Astrocyte (in vitro differentiated cells and primary cell): ENCODE results near the gene GRIK5. TPM values are rescaled to one million over a fixed set of nuclear protein-coding genes. Genes with fewer than 3 reads are reported as not detected.
A peak's percentile ranks its signal among the peaks of the same experiment; 100 is the strongest.

ENCODE experiments used
- DNase-seq: peaks from one replicate; pipeline ENCODE4 v3.0.0-alpha.2; 2010; ENCODE audit warnings: low read depth
- FAIRE-seq: peaks from 2 replicates; lab custom pipeline; 2011; peaks lifted over from hg19 to GRCh38; lab: Jason Lieb, UNC
- H2AFZ ChIP-seq: 2 replicates; pipeline ENCODE4 v1.6.0; 2012; ENCODE audit warnings: low read depth, low read length, inconsistent platforms
- H3K27ac ChIP-seq: 2 replicates; pipeline ENCODE4 v1.5.1; 2011; ENCODE audit warnings: low read depth, low read length, inconsistent platforms
- H3K27me3 ChIP-seq: 2 replicates; pipeline ENCODE4 v1.6.0; 2011; ENCODE audit warnings: low read length, inconsistent platforms; ENCODE audit not compliant: insufficient read depth
- H3K36me3 ChIP-seq: 2 replicates; pipeline ENCODE4 v1.5.1; 2011; ENCODE audit warnings: low read length, inconsistent platforms; ENCODE audit not compliant: insufficient read depth
- H3K4me1 ChIP-seq: 2 replicates; pipeline ENCODE4 v1.5.1; 2011; ENCODE audit warnings: low read length, inconsistent platforms; ENCODE audit not compliant: insufficient read depth
- H3K4me2 ChIP-seq: 2 replicates; pipeline ENCODE4 v1.6.0; 2012; ENCODE audit warnings: low read length, inconsistent platforms
- H3K4me3 ChIP-seq: 2 replicates; pipeline ENCODE4 v1.5.1; 2011; ENCODE audit warnings: low read depth, mild to moderate bottlenecking, low read length, inconsistent platforms; ENCODE audit not compliant: insufficient read depth
- H3K79me2 ChIP-seq: 2 replicates; pipeline ENCODE4 v1.6.0; 2012; ENCODE audit warnings: mild to moderate bottlenecking, low read length, inconsistent platforms; ENCODE audit not compliant: insufficient read depth
- H3K9ac ChIP-seq: 2 replicates; pipeline ENCODE4 v1.6.0; 2012; ENCODE audit warnings: mild to moderate bottlenecking, low read length, inconsistent platforms
- H3K9me3 ChIP-seq: 2 replicates; pipeline ENCODE4 v1.5.1; 2012; ENCODE audit warnings: low read depth, mild to moderate bottlenecking, low read length, inconsistent platforms; ENCODE audit not compliant: insufficient read depth
- H4K20me1 ChIP-seq: 2 replicates; pipeline ENCODE4 v1.6.0; 2012; ENCODE audit warnings: low read length, inconsistent platforms; ENCODE audit not compliant: insufficient read depth
- H3K27ac Mint-ChIP-seq: one replicate; pipeline ENCODE4 v1.8.0; 2021; ENCODE audit warnings: mild to moderate bottlenecking, mixed read lengths; ENCODE audit not compliant: unreplicated experiment
- H3K27me3 Mint-ChIP-seq: one replicate; pipeline ENCODE4 v1.8.0; 2021; ENCODE audit warnings: low read depth, mixed read lengths; ENCODE audit not compliant: unreplicated experiment
- H3K36me3 Mint-ChIP-seq: one replicate; pipeline ENCODE4 v1.8.0; 2021; ENCODE audit warnings: low read depth, mixed read lengths; ENCODE audit not compliant: unreplicated experiment
- H3K4me1 Mint-ChIP-seq: one replicate; pipeline ENCODE4 v1.8.0; 2021; ENCODE audit warnings: low read depth, mixed read lengths; ENCODE audit not compliant: unreplicated experiment
- H3K4me3 Mint-ChIP-seq: one replicate; pipeline ENCODE4 v1.8.0; 2021; ENCODE audit warnings: mild to moderate bottlenecking, moderate library complexity, mixed read lengths; ENCODE audit not compliant: unreplicated experiment
- H3K9me3 Mint-ChIP-seq: one replicate; pipeline ENCODE4 v1.8.0; 2021; ENCODE audit warnings: mild to moderate bottlenecking, mixed read lengths; ENCODE audit not compliant: unreplicated experiment
- CTCF ChIP-seq: IDR thresholded peaks from 2 replicates; pipeline ENCODE4 v1.5.1; 2011; ENCODE audit warnings: low read depth, mild to moderate bottlenecking, inconsistent platforms, low read length, moderate library complexity; ENCODE audit not compliant: insufficient read depth
- EZH2 ChIP-seq: IDR thresholded peaks from 2 replicates; pipeline ENCODE4 v1.6.1; 2012; ENCODE audit warnings: mild to moderate bottlenecking, low read length, inconsistent platforms; ENCODE audit not compliant: insufficient read depth
- total RNA-seq: library from RNA; stranded (reverse); gene quantifications from 2 replicates; pipeline ENCODE4 v1.2.1, GENCODE V29; 2021

GRIK5 gene
- total RNA-seq, 1 donor from 2014 or later: 9.2 TPM

GRCh38 chr19:42022616-42023015 lies 47.4 kb downstream of the GRIK5 start:
- peaks cover 10% of the 10 kb centered on the region for H3K36me3 Mint-ChIP-seq
- FAIRE-seq: no peak
- Histone ChIP-seq H3K27me3 (no peaks in the 10 kb centered on the region), H2AFZ (no peak overlapping the region), H3K27ac (no peak overlapping the region), H3K4me2 (no peak overlapping the region), H3K4me3 (no peak overlapping the region), H3K9ac (no peak overlapping the region), H3K36me3 (no peaks in the 10 kb centered on the region), H4K20me1 (peaks cover 5% of the 10 kb centered on the region), H3K79me2 (no peaks in the 10 kb centered on the region), H3K9me3 (no peaks in the 10 kb centered on the region), H3K4me1 (peaks cover 12% of the 10 kb centered on the region)
- peaks cover 10% of the 10 kb centered on the region for H3K27me3 Mint-ChIP-seq
- no peak for DNase-seq
- H3K27ac Mint-ChIP-seq: no peak overlapping the region
- H3K4me3 Mint-ChIP-seq: peak overlapping the region; percentile 31
- peaks cover 8% of the 10 kb centered on the region for H3K9me3 Mint-ChIP-seq
- H3K4me1 Mint-ChIP-seq: peaks cover 22% of the 10 kb centered on the region
- TF ChIP-seq CTCF: no peak
- no peak for TF ChIP-seq EZH2

GRCh38 chr19:42021185-42021584 lies 48.8 kb downstream of the GRIK5 start:
- H3K9me3 ChIP-seq: no peaks in the 10 kb centered on the region
- no peak overlapping the region for H3K9ac ChIP-seq
- no peaks in the 10 kb centered on the region for H3K27me3 ChIP-seq
- no peak overlapping the region for H2AFZ ChIP-seq
- H3K4me1 Mint-ChIP-seq: peaks cover 25% of the 10 kb centered on the region
- H3K27ac Mint-ChIP-seq: no peak overlapping the region
- peaks cover 11% of the 10 kb centered on the region for H3K9me3 Mint-ChIP-seq
- DNase-seq: no peak
- no peak overlapping the region for H3K4me3 ChIP-seq
- peaks cover 13% of the 10 kb centered on the region for H3K36me3 Mint-ChIP-seq
- FAIRE-seq: no peak
- H3K27ac ChIP-seq: no peak overlapping the region
- H4K20me1 ChIP-seq: peaks cover 5% of the 10 kb centered on the region
- H3K4me1 ChIP-seq: peaks cover 12% of the 10 kb centered on the region
- no peaks in the 10 kb centered on the region for H3K36me3 ChIP-seq
- no peak overlapping the region for H3K4me3 Mint-ChIP-seq
- no peaks in the 10 kb centered on the region for H3K79me2 ChIP-seq
- TF ChIP-seq EZH2 (no peak), CTCF (no peak)
- H3K4me2 ChIP-seq: no peak overlapping the region
- peaks cover 10% of the 10 kb centered on the region for H3K27me3 Mint-ChIP-seq

DNA sequence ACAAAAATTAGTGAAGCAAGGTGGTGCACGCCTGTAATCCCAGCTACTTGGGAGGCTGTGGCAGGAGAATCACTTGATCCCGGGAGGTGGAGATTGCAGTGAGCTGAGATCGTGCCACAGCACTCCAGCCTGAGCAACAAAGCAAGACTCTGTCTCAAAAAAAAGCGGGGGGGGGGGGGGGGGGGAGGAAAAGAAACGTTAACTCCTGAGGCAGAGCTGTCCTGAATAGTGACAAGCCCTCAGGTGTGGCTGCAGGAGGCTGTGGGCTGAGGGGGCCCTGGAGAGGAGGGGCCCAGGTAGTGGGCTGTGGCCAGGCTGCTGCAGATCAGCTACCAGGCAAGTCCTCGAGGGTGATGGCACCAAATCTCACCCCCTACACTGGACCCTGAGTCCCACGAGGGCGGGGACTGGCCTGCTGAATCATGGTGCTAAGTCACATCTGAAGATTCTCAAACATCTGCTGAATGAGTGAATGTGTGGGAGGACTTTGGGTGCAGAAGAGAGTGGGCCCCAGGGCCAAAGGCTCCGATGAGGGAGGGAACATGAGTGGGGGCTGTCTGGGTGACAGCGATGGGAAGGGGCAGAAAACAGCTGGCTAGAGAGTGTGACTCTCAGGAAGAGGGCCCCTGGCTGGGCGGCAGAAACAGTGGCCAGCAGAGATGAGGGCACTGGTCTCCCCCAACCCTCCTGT lies 51.4 kb downstream of the GRIK5 start:
- H3K4me3 Mint-ChIP-seq: no peak overlapping the region
- H2AFZ ChIP-seq: no peak overlapping the region

More for the DNA sequence above, 51.4 kb downstream of the GRIK5 start:
- H3K9ac ChIP-seq: no peak overlapping the region
- DNase-seq: peak; percentile 10
- peaks cover 15% of the 10 kb centered on the region for H3K27me3 Mint-ChIP-seq
- H3K27ac ChIP-seq: no peak overlapping the region
- no peak overlapping the region for H3K27ac Mint-ChIP-seq
- peaks cover 8% of the 10 kb centered on the region for H3K4me1 ChIP-seq
- H3K9me3 ChIP-seq: no peaks in the 10 kb centered on the region
- peaks cover 11% of the 10 kb centered on the region for H3K9me3 Mint-ChIP-seq
- H3K79me2 ChIP-seq: no peaks in the 10 kb centered on the region
- FAIRE-seq: no peak
- no peak overlapping the region for H3K4me3 ChIP-seq
- peak overlapping the region; percentile 57 for H3K4me2 ChIP-seq
- H3K36me3 Mint-ChIP-seq: peaks cover 13% of the 10 kb centered on the region
- TF ChIP-seq EZH2: no peak
- no peak for TF ChIP-seq CTCF
- no peaks in the 10 kb centered on the region for H4K20me1 ChIP-seq
- no peaks in the 10 kb centered on the region for H3K36me3 ChIP-seq
- H3K4me1 Mint-ChIP-seq: peaks cover 12% of the 10 kb centered on the region
- no peaks in the 10 kb centered on the region for H3K27me3 ChIP-seq
